ENCODE data around the gene HRH2. TPM values are rescaled to one million over a fixed set of nuclear protein-coding genes. Genes with fewer than 3 reads are reported as not detected.

HRH2 gene
- total and polyA plus RNA-seq, 8 donors, result 0.58 to 44.6 (median 4.6) TPM

DNA sequence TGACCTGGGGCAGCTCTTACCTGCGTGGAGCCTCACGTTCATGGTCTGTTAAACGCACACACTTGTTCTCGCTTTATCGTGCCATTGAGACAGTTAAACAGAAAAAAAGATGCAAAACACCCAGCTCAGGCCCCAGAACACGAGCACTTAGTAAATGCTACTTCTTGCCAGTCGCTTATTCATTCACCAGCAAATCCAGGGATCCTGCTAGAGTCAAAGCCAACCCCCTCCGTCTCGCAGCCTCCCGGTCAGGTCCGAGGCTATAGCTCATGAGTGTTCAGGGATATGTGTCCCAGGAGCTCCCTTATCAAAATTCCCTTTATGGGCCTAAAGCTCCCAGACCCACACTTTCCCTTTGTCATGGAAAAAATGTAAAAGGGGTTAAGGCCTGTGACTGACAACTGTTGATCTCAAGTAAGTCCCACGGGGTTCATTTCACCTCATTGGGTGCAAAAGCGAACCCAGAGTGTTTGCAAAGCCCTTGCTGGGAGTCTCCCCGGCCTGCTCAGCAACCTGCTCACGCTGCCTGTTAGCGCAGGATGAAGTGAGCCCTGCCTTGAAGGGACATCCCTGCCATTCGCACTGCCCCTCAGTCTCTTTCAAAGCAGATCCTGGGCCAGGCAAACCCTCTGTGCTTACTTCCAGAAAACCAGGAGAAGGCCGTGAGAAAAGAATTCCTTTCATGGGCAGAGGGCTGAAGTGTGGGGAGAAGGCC is 40.7 kb downstream of the HRH2 start:
- no peaks in the 10 kb centered on the region for H3K27me3 ChIP-seq
- peaks cover 0 to 15% (median 0%) of the 10 kb centered on the region in 4 donors for H3K36me3 ChIP-seq
- no peak for DNase-seq
- TF ChIP-seq, protein P1, sequence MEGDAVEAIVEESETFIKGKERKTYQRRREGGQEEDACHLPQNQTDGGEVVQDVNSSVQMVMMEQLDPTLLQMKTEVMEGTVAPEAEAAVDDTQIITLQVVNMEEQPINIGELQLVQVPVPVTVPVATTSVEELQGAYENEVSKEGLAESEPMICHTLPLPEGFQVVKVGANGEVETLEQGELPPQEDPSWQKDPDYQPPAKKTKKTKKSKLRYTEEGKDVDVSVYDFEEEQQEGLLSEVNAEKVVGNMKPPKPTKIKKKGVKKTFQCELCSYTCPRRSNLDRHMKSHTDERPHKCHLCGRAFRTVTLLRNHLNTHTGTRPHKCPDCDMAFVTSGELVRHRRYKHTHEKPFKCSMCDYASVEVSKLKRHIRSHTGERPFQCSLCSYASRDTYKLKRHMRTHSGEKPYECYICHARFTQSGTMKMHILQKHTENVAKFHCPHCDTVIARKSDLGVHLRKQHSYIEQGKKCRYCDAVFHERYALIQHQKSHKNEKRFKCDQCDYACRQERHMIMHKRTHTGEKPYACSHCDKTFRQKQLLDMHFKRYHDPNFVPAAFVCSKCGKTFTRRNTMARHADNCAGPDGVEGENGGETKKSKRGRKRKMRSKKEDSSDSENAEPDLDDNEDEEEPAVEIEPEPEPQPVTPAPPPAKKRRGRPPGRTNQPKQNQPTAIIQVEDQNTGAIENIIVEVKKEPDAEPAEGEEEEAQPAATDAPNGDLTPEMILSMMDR (IDR thresholded peaks at IDR 0.05), result no peak
- TF ChIP-seq POLR2A (IDR thresholded peaks at IDR 0.05) (no peak), EP300 (IDR thresholded peaks at IDR 0.05) (no peak), POLR2AphosphoS5 (IDR thresholded peaks at IDR 0.05) (no peak)
- intact Hi-C loops (cut with DNase I; ENCODE audit: low total_unique reads), result no loop called here
- H3K27ac ChIP-seq, result no peak overlapping the region
- H3K4me3 ChIP-seq, result no peak overlapping the region
- peaks cover 0 to 30% (median 7%) of the 10 kb centered on the region in 4 donors for H3K4me1 ChIP-seq
- WGBS, 5 donors, result 81 to 89% (median 87%) methylated on average over 18 of the region's 18 CpGs
- no peaks in the 10 kb centered on the region for H3K9me3 ChIP-seq

DNA sequence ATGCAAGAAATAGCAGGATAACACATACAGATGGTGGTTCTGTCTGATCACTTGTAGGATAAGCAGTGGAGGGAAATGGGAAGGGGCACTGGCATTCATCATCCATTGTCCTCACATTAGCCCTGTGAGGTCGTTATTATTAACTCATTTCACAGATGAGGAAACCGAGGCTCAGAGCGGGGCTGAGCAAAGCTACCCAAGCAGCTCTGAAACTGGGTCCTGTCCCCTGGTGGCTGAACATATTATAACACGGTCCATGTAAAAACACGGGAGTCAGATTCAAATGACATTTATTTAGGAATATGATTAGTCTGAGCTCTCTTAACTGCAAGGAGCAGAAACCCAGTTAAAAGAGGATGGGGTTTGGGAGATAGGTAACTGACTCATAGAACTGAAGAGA is 43.1 kb downstream of the HRH2 start:
- Histone ChIP-seq H3K36me3 (peaks cover 0 to 15% (median 0%) of the 10 kb centered on the region in 4 donors), H3K4me3 (no peak overlapping the region), H3K9me3 (no peaks in the 10 kb centered on the region), H3K27me3 (no peaks in the 10 kb centered on the region), H3K27ac (no peak overlapping the region), H3K4me1 (peaks cover 3 to 23% (median 16%) of the 10 kb centered on the region in 4 donors)
- no peak for DNase-seq
- no peak for TF ChIP-seq POLR2AphosphoS5 (IDR thresholded peaks at IDR 0.05)
- TF ChIP-seq, protein P1 (IDR thresholded peaks at IDR 0.05), result peak in 1 of 7 experiments; percentile 29
- intact Hi-C loops (cut with DNase I; ENCODE audit: low total_unique reads), result no loop called here
- WGBS, 5 donors, result 83 to 94% (median 90%) methylated on average over 5 of the region's 5 CpGs

DNA sequence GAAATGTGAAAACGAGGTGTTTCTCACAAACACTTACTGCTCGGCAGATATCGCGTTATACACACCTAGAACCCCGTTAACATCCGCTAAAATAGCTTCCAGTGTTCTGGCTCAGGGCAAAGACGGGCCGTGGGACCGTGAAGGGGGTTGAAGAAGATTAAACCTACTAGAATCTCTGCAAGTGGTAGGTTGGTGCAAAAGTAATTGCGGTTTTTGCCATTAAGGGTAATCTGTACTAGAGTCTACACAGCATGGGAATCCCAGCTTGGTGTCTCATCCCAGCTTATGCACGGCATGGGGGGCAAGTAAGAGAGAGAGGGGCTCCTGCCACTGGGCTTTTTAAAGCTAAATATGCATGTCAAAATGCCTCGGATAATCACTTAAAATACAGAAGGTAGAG is 43.9 kb downstream of the HRH2 start:
- Histone ChIP-seq H3K36me3 (peaks cover 0 to 15% (median 0%) of the 10 kb centered on the region in 4 donors), H3K9me3 (no peaks in the 10 kb centered on the region), H3K27me3 (no peaks in the 10 kb centered on the region), H3K27ac (no peak overlapping the region), H3K4me1 (peaks cover 6 to 22% (median 17%) of the 10 kb centered on the region in 4 donors), H3K4me3 (no peak overlapping the region)
- WGBS, 5 donors, result 88 to 94% (median 93%) methylated on average over 12 of the region's 12 CpGs
- DNase-seq, result peak in 1 of 2 donors; percentile 10
- intact Hi-C loops (cut with DNase I; ENCODE audit: low total_unique reads), result no loop called here
- TF ChIP-seq POLR2AphosphoS5 (IDR thresholded peaks at IDR 0.05) (no peak), EP300 (IDR thresholded peaks at IDR 0.05) (no peak), POLR2A (IDR thresholded peaks at IDR 0.05) (no peak)
- TF ChIP-seq, protein P1 (IDR thresholded peaks at IDR 0.05), result no peak

DNA sequence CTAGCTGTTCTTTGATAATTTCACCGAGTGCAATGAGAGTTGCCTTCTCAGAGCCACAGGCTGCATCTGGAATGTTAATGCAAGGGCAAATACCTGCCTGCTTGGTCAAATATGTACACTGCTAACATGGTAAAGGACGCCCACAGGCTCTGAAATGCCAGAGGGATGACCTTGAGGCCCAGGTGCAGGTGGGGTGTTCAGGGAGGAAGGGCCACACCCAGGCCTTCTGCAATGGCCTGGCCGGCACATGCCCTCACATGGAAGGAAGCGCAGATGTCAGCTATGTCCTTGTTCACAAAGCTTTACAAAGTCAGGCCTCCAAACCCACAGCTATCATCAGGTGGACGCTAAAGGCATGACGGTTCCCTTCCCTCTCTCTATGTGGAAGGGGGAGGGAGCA is 48.6 kb downstream of the HRH2 start:
- H3K4me1 ChIP-seq, result peaks cover 15 to 51% (median 35%) of the 10 kb centered on the region in 4 donors
- TF ChIP-seq, protein P1 (IDR thresholded peaks at IDR 0.05), result no peak
- TF ChIP-seq POLR2AphosphoS5 (IDR thresholded peaks at IDR 0.05), result peak; percentile 46 to 89 (median 79)
- WGBS, 5 donors, result 33 to 49% (median 41%) methylated on average over 6 of the region's 6 CpGs

More for the DNA sequence above, 48.6 kb downstream of the HRH2 start:
- Histone ChIP-seq H3K27ac (peak overlapping the region; percentile 20 to 73 (median 68)), H3K27me3 (no peaks in the 10 kb centered on the region), H3K4me3 (no peak overlapping the region), H3K9me3 (no peaks in the 10 kb centered on the region), H3K36me3 (peaks cover 0 to 23% (median 3%) of the 10 kb centered on the region in 4 donors)
- intact Hi-C loops (cut with DNase I; ENCODE audit: low total_unique reads), result no loop called here
- DNase-seq, result peak; percentile 86 to 91

Measured in stomach (tissue), 9 donors.